Measurements from ENCODE around the gene CERK.

The CERK gene

GRCh38 chr22:46714550-46714949 is 23.5 kb downstream of the CERK start:
- peaks cover 30% of the 10 kb centered on the region for H3K36me3 ChIP-seq (ENCODE audit: control insufficient read depth, insufficient read depth, low read length)
- H3K27me3 ChIP-seq (ENCODE audit: control insufficient read depth, insufficient read depth, low read length), result no peaks in the 10 kb centered on the region
- H3K4me1 ChIP-seq (ENCODE audit: control insufficient read depth, insufficient read depth, low read length), result no peaks in the 10 kb centered on the region
- H3K4me3 ChIP-seq (ENCODE audit: low read length), result no peak overlapping the region
- H3K27ac ChIP-seq (ENCODE audit: low read depth, low read length), result no peak overlapping the region
- H3K9ac ChIP-seq (ENCODE audit: low read length), result no peak overlapping the region

GRCh38 chr22:46712288-46712687 is 25.8 kb downstream of the CERK start:
- H3K4me1 ChIP-seq (ENCODE audit: control insufficient read depth, insufficient read depth, low read length), result no peaks in the 10 kb centered on the region
- no peak overlapping the region for H3K4me3 ChIP-seq (ENCODE audit: low read length)
- peaks cover 34% of the 10 kb centered on the region for H3K36me3 ChIP-seq (ENCODE audit: control insufficient read depth, insufficient read depth, low read length)
- H3K27me3 ChIP-seq (ENCODE audit: control insufficient read depth, insufficient read depth, low read length), result no peaks in the 10 kb centered on the region
- no peak overlapping the region for H3K27ac ChIP-seq (ENCODE audit: low read depth, low read length)
- H3K9ac ChIP-seq (ENCODE audit: low read length), result no peak overlapping the region

- H3K4me3 ChIP-seq (ENCODE audit: low read length), result no peak overlapping the region
- H3K4me1 ChIP-seq (ENCODE audit: control insufficient read depth, insufficient read depth, low read length), result no peaks in the 10 kb centered on the region
- peaks cover 36% of the 10 kb centered on the region for H3K36me3 ChIP-seq (ENCODE audit: control insufficient read depth, insufficient read depth, low read length)
- no peak overlapping the region for H3K9ac ChIP-seq (ENCODE audit: low read length)
- H3K27me3 ChIP-seq (ENCODE audit: control insufficient read depth, insufficient read depth, low read length), result no peaks in the 10 kb centered on the region
- no peak overlapping the region for H3K27ac ChIP-seq (ENCODE audit: low read depth, low read length)
Observed at GRCh38 chr22:46710806-46711205, 27.2 kb downstream of the CERK start.

GRCh38 chr22:46708766-46709330 is 29.2 kb downstream of the CERK start:
- Histone ChIP-seq H3K9ac (ENCODE audit: low read length) (no peak overlapping the region), H3K27me3 (ENCODE audit: control insufficient read depth, insufficient read depth, low read length) (no peaks in the 10 kb centered on the region), H3K27ac (ENCODE audit: low read depth, low read length) (no peak overlapping the region), H3K36me3 (ENCODE audit: control insufficient read depth, insufficient read depth, low read length) (peaks cover 38% of the 10 kb centered on the region), H3K4me1 (ENCODE audit: control insufficient read depth, insufficient read depth, low read length) (no peaks in the 10 kb centered on the region), H3K4me3 (ENCODE audit: low read length) (no peak overlapping the region)

- Histone ChIP-seq H3K27ac (ENCODE audit: low read depth, low read length) (no peak overlapping the region), H3K36me3 (ENCODE audit: control insufficient read depth, insufficient read depth, low read length) (peaks cover 38% of the 10 kb centered on the region), H3K27me3 (ENCODE audit: control insufficient read depth, insufficient read depth, low read length) (no peaks in the 10 kb centered on the region), H3K4me3 (ENCODE audit: low read length) (no peak overlapping the region), H3K9ac (ENCODE audit: low read length) (no peak overlapping the region), H3K4me1 (ENCODE audit: control insufficient read depth, insufficient read depth, low read length) (no peaks in the 10 kb centered on the region)
Observed at GRCh38 chr22:46707827-46708570, 30.1 kb downstream of the CERK start.

- peaks cover 44% of the 10 kb centered on the region for H3K36me3 ChIP-seq (ENCODE audit: control insufficient read depth, insufficient read depth, low read length)
- no peaks in the 10 kb centered on the region for H3K4me1 ChIP-seq (ENCODE audit: control insufficient read depth, insufficient read depth, low read length)
- H3K4me3 ChIP-seq (ENCODE audit: low read length), result no peak overlapping the region
- no peak overlapping the region for H3K27ac ChIP-seq (ENCODE audit: low read depth, low read length)
- no peaks in the 10 kb centered on the region for H3K27me3 ChIP-seq (ENCODE audit: control insufficient read depth, insufficient read depth, low read length)
- H3K9ac ChIP-seq (ENCODE audit: low read length), result no peak overlapping the region
Observed at GRCh38 chr22:46707305-46707704, 30.7 kb downstream of the CERK start.

GRCh38 chr22:46706060-46706459 is 32.0 kb downstream of the CERK start:
- Histone ChIP-seq H3K4me3 (ENCODE audit: low read length) (no peak overlapping the region), H3K4me1 (ENCODE audit: control insufficient read depth, insufficient read depth, low read length) (no peaks in the 10 kb centered on the region), H3K27me3 (ENCODE audit: control insufficient read depth, insufficient read depth, low read length) (no peaks in the 10 kb centered on the region), H3K36me3 (ENCODE audit: control insufficient read depth, insufficient read depth, low read length) (peaks cover 40% of the 10 kb centered on the region), H3K27ac (ENCODE audit: low read depth, low read length) (no peak overlapping the region), H3K9ac (ENCODE audit: low read length) (no peak overlapping the region)

GRCh38 chr22:46703996-46704370 is 34.1 kb downstream of the CERK start:
- Histone ChIP-seq H3K36me3 (ENCODE audit: control insufficient read depth, insufficient read depth, low read length) (peaks cover 38% of the 10 kb centered on the region), H3K27me3 (ENCODE audit: control insufficient read depth, insufficient read depth, low read length) (no peaks in the 10 kb centered on the region), H3K9ac (ENCODE audit: low read length) (no peak overlapping the region)

GRCh38 chr22:46703171-46703995 is 34.7 kb downstream of the CERK start:
- H3K4me1 ChIP-seq (ENCODE audit: control insufficient read depth, insufficient read depth, low read length), result no peaks in the 10 kb centered on the region
- H3K4me3 ChIP-seq (ENCODE audit: low read length), result no peak overlapping the region
- H3K9ac ChIP-seq (ENCODE audit: low read length), result no peak overlapping the region
- no peak overlapping the region for H3K27ac ChIP-seq (ENCODE audit: low read depth, low read length)
- H3K27me3 ChIP-seq (ENCODE audit: control insufficient read depth, insufficient read depth, low read length), result no peaks in the 10 kb centered on the region
- peaks cover 33% of the 10 kb centered on the region for H3K36me3 ChIP-seq (ENCODE audit: control insufficient read depth, insufficient read depth, low read length)

More at GRCh38 chr22:46703996-46704370, 34.1 kb downstream of the CERK start:
- H3K27ac ChIP-seq (ENCODE audit: low read depth, low read length), result no peak overlapping the region
- no peaks in the 10 kb centered on the region for H3K4me1 ChIP-seq (ENCODE audit: control insufficient read depth, insufficient read depth, low read length)
- H3K4me3 ChIP-seq (ENCODE audit: low read length), result no peak overlapping the region

GRCh38 chr22:46701262-46701661 is 36.8 kb downstream of the CERK start:
- Histone ChIP-seq H3K36me3 (ENCODE audit: control insufficient read depth, insufficient read depth, low read length) (peaks cover 26% of the 10 kb centered on the region), H3K4me1 (ENCODE audit: control insufficient read depth, insufficient read depth, low read length) (no peaks in the 10 kb centered on the region), H3K4me3 (ENCODE audit: low read length) (no peak overlapping the region), H3K9ac (ENCODE audit: low read length) (no peak overlapping the region), H3K27me3 (ENCODE audit: control insufficient read depth, insufficient read depth, low read length) (no peaks in the 10 kb centered on the region), H3K27ac (ENCODE audit: low read depth, low read length) (no peak overlapping the region)

GRCh38 chr22:46699091-46699490 is 39.0 kb downstream of the CERK start:
- Histone ChIP-seq H3K9ac (ENCODE audit: low read length) (no peak overlapping the region), H3K27me3 (ENCODE audit: control insufficient read depth, insufficient read depth, low read length) (no peaks in the 10 kb centered on the region), H3K27ac (ENCODE audit: low read depth, low read length) (no peak overlapping the region), H3K4me1 (ENCODE audit: control insufficient read depth, insufficient read depth, low read length) (no peaks in the 10 kb centered on the region), H3K36me3 (ENCODE audit: control insufficient read depth, insufficient read depth, low read length) (peaks cover 34% of the 10 kb centered on the region), H3K4me3 (ENCODE audit: low read length) (no peak overlapping the region)

- H3K27me3 ChIP-seq (ENCODE audit: control insufficient read depth, insufficient read depth, low read length), result no peaks in the 10 kb centered on the region
- peaks cover 35% of the 10 kb centered on the region for H3K36me3 ChIP-seq (ENCODE audit: control insufficient read depth, insufficient read depth, low read length)
- H3K27ac ChIP-seq (ENCODE audit: low read depth, low read length), result no peak overlapping the region
- no peak overlapping the region for H3K9ac ChIP-seq (ENCODE audit: low read length)
- H3K4me3 ChIP-seq (ENCODE audit: low read length), result no peak overlapping the region
- H3K4me1 ChIP-seq (ENCODE audit: control insufficient read depth, insufficient read depth, low read length), result no peaks in the 10 kb centered on the region
Observed at GRCh38 chr22:46697811-46698515, 40.1 kb downstream of the CERK start.
